HEK293T (cell line): ENCODE data around the gene SNRNP27.

Source experiments
- FOXK2 ChIP-seq: fragments of 450-650 bp; IDR thresholded peaks from 2 replicates; pipeline ENCODE4 v1.6.1; 2016; ENCODE audit warnings: mild to moderate bottlenecking
- HDGF ChIP-seq: fragments of 450-650 bp; IDR thresholded peaks from 2 replicates; pipeline ENCODE4 v1.6.1; 2017; ENCODE audit warnings: antibody characterized with exemption, borderline replicate concordance
- SP1 ChIP-seq: fragments of 450-650 bp; IDR thresholded peaks from 2 replicates; pipeline ENCODE4 v1.6.1; 2017
- TARDBP ChIP-seq: fragments of 450-650 bp; IDR thresholded peaks from 2 replicates; pipeline ENCODE4 v1.6.1; 2016

DNA sequence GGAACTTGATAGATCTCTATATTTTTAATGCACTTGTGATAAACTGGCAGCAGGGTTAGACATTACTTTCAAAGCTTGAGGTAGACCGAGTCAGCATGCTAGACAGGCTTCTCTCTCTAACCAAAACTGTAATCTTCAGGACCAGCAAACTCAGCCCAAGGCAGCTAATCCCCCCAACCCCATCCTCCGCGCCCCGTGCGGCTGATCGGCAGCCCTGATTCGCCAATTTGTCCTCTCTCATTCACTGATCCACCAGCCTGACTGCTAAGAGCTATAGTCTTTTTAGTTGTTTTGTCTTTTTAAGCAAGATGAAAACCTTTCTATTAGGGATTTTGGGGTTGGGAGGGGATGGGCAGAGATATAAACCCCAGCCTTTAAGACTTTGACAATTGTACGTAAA, 46.9 kb downstream of the SNRNP27 start:
- no peak for TF ChIP-seq TARDBP
- TF ChIP-seq FOXK2, result no peak
- no peak for TF ChIP-seq SP1
- no peak for TF ChIP-seq HDGF
